ENCODE data around the gene ARF5.

DNA sequence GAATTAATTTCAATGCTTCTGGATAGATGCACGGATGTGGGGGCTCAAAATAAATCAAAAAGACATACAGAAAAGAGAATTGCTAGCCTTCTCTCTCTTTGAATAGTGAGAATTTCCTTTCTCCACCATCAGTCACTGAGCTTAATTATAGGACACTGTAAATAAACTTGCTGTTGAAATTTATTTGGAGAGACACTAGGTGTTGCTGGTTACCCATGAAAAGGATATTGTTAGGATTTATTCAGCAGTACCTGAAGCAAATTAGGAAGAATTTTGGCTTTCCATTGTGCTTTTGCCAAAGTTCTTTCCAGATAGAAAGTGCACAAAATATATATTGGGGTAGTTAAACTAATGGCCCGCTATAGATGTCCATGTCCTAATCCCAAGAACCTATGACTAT lies 30.4 kb upstream of the ARF5 start:
- TF ChIP-seq POLR2A (IDR thresholded peaks at IDR 0.05) = no peak
- TF ChIP-seq, protein P1, sequence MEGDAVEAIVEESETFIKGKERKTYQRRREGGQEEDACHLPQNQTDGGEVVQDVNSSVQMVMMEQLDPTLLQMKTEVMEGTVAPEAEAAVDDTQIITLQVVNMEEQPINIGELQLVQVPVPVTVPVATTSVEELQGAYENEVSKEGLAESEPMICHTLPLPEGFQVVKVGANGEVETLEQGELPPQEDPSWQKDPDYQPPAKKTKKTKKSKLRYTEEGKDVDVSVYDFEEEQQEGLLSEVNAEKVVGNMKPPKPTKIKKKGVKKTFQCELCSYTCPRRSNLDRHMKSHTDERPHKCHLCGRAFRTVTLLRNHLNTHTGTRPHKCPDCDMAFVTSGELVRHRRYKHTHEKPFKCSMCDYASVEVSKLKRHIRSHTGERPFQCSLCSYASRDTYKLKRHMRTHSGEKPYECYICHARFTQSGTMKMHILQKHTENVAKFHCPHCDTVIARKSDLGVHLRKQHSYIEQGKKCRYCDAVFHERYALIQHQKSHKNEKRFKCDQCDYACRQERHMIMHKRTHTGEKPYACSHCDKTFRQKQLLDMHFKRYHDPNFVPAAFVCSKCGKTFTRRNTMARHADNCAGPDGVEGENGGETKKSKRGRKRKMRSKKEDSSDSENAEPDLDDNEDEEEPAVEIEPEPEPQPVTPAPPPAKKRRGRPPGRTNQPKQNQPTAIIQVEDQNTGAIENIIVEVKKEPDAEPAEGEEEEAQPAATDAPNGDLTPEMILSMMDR (IDR thresholded peaks at IDR 0.05 in 8 of 11, conservative IDR thresholded peaks at IDR 0.05 in 3 of 11) = no peak
